NCI-H748 (cell line): ENCODE measurements around the gene ARSB.
"Not testable (repeated sequence)": the region's sequence is repeated elsewhere in the genome, so short reads cannot be mapped to it uniquely, and the experiment has no call there.

Source experiments
- DNase-seq: peaks from one replicate; lab custom pipeline; 2025; ENCODE audit not compliant: unreplicated experiment; lab: John Stamatoyannopoulos, UW

ARSB gene

GRCh38 chr5:78758169-78758839 lies 226.8 kb downstream of the ARSB start:
- DNase-seq: no peak

DNA sequence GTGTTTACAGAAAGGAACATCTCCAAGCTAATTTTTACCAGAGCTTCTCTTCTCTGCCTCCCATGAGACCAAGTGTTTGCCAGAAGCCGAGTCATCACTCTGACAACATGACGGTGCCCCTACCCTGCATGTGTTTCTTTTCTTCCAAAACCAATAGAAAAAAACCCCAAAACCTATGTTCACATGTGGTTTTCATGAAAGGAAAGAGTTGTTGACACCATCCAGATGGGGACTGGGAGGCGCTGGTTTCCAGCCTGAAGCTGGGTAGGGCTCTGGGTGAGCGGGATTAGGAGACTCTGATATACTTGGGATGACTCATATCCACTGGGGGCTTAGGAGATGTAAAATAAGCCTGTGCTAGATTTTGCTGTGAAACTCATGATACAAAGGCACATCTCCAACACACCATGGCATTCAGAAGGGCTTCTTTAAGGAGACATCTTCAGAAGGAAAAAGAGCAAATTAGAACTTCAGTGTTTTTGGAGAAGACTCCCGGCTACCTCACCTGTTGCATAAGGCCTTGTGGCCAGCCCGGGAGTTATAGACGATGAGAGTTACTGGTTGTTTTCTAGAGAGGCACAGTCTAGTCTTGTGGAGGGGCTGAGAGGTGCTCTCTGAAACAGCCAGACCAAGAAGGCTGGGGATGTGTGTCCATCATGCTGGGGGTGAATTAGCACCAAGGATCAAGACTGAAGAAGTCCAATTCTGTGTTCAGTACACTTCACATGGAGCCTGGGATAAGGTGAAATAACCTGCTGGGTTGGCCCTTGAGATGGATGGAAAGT lies 227.6 kb downstream of the ARSB start:
- DNase-seq: no peak

GRCh38 chr5:78756858-78757257 lies 228.3 kb downstream of the ARSB start:
- DNase-seq: no peak

GRCh38 chr5:78755822-78756429 lies 229.2 kb downstream of the ARSB start:
- no peak for DNase-seq

GRCh38 chr5:78754655-78755054 lies 230.5 kb downstream of the ARSB start:
- no peak for DNase-seq

GRCh38 chr5:78753093-78753531 lies 232.0 kb downstream of the ARSB start:
- DNase-seq: no peak

GRCh38 chr5:78751872-78752271 lies 233.2 kb downstream of the ARSB start:
- no peak for DNase-seq

GRCh38 chr5:78750281-78750680 lies 234.8 kb downstream of the ARSB start:
- DNase-seq: no peak

- DNase-seq: no peak
These were observed 237.3 kb downstream of the ARSB start for GRCh38 chr5:78747705-78748359.

GRCh38 chr5:78747055-78747454 lies 238.1 kb downstream of the ARSB start:
- peak; percentile 73 for DNase-seq

- no peak for DNase-seq
These were observed 238.9 kb downstream of the ARSB start for GRCh38 chr5:78746021-78746770.

- no peak for DNase-seq
These were observed 240.1 kb downstream of the ARSB start for GRCh38 chr5:78744951-78745534.

DNA sequence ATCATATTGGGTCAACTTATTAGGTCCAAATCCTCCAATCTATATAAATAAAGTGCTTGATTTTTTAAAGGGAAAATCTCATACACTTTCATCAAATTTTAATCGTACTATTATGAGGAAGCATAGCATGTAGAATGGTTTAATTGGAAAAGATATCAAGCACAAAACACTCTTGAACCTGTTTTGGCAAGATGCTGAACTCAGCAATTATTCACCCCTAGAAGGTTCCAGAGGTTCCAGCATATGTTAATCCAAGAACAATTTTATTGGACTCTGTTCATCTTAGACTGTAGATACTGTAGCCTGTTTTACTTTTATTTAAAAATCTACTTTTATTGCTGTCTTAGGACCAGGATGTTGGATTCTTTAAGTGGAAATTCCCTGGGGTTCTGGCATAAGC lies 244.1 kb downstream of the ARSB start:
- no peak for DNase-seq

DNA sequence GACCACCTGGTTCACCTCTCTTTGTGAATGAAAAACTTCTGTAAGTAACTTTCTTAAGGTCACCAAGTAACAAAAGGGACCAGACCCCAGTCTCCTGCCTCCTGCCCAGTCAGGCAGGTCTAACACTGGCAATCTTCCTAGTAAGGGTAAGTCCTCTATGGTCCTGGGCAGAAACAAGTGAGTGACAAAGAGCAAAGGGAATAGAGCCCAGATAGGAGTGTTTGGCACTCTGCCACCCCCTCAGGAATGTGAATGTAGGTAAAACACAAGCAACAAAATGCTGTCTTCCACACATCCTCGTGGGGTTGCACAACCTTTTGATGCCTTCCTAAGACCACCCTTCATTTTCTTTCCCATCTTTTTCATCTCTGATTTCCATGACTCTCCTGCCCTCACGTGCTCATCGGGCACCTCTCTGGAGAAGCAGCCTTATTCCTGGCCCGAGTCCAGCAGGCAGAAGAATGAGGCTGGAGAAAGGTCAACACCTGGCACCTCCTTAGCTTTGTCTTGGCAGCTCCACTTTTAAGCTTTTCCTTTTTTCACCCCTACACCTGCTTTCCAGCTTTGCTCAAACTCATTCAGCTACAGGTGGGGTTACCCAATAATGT lies 246.3 kb downstream of the ARSB start:
- DNase-seq: no peak

- no peak for DNase-seq
These were observed 247.0 kb downstream of the ARSB start for GRCh38 chr5:78738104-78738503.

DNA sequence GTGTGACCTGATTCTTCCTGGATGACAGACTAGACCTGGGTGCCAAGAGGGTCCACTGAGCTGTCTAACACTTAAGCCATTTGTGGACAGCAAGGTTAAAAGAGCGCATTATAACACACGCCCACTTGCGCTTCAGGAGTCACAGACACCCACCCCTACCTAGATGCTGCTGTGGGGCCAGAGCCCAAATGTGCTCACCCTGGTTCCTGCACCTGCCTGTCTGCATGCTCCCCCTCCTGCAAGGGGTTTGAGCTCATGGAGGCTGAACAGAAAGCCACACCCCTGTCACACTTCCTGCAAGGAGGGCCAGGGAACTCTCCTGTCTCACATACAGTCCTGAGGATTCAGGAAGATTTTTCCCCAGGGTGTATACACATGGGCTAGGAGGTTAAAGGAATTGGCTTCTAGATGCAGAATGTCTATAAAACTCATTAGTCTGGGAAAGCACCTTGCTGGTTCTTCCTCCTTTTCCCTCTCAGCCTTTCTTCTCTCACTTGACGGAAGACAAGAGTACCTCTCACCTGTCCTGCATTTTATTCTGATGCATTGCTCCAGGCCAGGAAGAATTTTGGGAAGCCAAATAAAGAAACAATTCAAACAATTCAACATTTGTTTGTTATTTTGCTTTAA lies 249.2 kb downstream of the ARSB start:
- DNase-seq: no peak

DNA sequence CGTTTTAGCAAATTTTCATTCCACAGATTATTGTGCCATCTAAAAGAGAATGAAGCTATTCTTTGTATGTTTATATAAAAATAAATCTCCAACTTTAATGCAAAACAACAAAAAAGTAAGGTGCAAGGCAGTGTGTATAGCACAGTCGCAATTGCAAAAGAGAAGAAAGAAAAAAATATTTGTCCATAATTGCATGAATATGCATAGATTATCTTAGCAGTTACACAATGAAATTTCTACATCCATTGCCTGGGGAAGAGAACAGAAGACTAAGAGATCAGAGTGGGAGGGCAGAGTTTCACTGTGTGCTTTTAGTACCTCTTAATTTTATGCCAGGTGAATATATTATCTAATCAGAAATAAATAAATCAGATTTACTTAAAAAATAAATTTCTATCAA lies 250.2 kb downstream of the ARSB start:
- DNase-seq: no peak

DNA sequence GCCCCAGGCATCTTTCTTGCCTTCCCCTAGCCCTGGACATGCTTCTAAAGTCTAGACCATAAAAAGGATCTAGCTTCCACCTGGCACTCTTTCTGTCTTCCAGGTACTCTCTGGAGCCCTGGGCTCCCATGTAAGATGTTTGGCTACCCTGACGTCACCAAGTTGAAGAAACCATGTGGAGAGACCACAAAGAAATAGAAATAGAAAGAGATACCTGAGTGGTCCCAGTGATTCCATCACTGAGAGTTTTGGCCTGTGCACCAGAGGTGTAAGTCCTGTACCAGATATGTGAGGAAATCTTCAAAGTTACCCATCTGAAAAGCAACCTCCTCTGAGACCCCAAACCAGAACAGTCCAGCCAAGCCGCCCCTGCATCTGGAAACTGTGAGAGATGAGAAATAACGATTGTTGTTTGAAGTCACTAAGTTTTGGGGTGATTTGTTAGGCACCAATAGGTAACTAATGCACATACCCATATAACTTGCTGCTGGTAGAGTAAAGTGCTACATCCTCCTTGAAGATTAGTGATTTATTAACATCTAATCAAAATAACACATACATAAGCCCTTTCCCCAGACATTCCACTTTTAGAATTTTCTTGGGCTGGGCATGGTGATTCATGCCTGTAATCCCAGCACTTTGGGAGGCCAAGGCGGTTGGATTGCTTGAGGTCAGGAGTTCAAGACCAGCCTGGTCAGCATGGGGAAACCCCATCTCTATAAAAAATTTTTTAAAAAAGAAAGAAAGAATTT lies 250.8 kb downstream of the ARSB start:
- DNase-seq: no peak

- DNase-seq: not testable (repeated sequence)
These were observed 252.4 kb downstream of the ARSB start for GRCh38 chr5:78732721-78733120.
